Smooth muscle cell of bladder (primary cell): ENCODE measurements around the gene ACTN1. TPM values are rescaled to one million over a fixed set of nuclear protein-coding genes. Genes with fewer than 3 reads are reported as not detected.

ENCODE experiments used
- total RNA-seq: library from RNA; depleted of rRNA; stranded (reverse); fragments of >200 nt; gene quantifications from 2 replicates; pipeline ENCODE4 v1.2.3, GENCODE V29; 2014

The ACTN1 gene
- 231 and 312 TPM in 2 replicates for total RNA-seq

GRCh38 chr14:68979021-68979721, at the start of gene ACTN1:
Gene ACTN1 (minus strand): TSS chr14:68979302. CDS start chr14:68979056, 246 bp downstream.

Other genes starting within 250 kb of the ACTN1 start
- gene ZFP36L1, start 186.2 kb downstream of the ACTN1 start, total RNA-seq = 12.5 and 14.1 TPM in 2 replicates
- gene DCAF5, start 173.8 kb upstream of the ACTN1 start, total RNA-seq = 11.0 and 15.5 TPM in 2 replicates
- gene EXD2, start 212.2 kb upstream of the ACTN1 start, total RNA-seq = 13.5 and 14.8 TPM in 2 replicates